HL-60 (cell line): Measurements from ENCODE around the gene NPHP4.

ENCODE experiments used
- CTCF ChIP-seq: IDR thresholded peaks from one replicate; pipeline ENCODE4 v1.5.1; 2011; ENCODE audit warnings: low read length, control low read depth, inconsistent platforms; ENCODE audit not compliant: insufficient read depth
- POLR2AphosphoS5 ChIP-seq: IDR thresholded peaks from 2 replicates; pipeline ENCODE4 v1.6.1; 2012; ENCODE audit warnings: low read depth
- REST ChIP-seq: IDR thresholded peaks from 2 replicates; pipeline ENCODE4 v1.6.1; 2012; ENCODE audit warnings: low read depth; ENCODE audit not compliant: insufficient replicate concordance
- SPI1 ChIP-seq: IDR thresholded peaks from 2 replicates; pipeline ENCODE4 v1.6.1; 2012; ENCODE audit warnings: low read depth, mild to moderate bottlenecking, borderline replicate concordance

GRCh38 chr1:5926686-5927435 lies 65.4 kb downstream of the NPHP4 start:
- TF ChIP-seq CTCF (no peak), SPI1 (no peak), POLR2AphosphoS5 (no peak), REST (no peak)
